HCT116 (cell line): Measurements from ENCODE around the gene COQ6. TPM values are rescaled to one million over a fixed set of nuclear protein-coding genes. Genes with fewer than 3 reads are reported as not detected.
"Not testable (repeated sequence)": the region's sequence is repeated elsewhere in the genome, so short reads cannot be mapped to it uniquely, and the experiment has no call there.

Source experiments
- ATAC-seq: fragments of 200-7000 bp; cut with Tn5 transposase; 2 replicates; pipeline ENCODE4 v1.9.1; 2020; ENCODE audit warnings: mild to moderate bottlenecking, moderate library complexity
- BruUV-seq: library from RNA; stranded (reverse); fragments of 400-500 nt; replicated peaks from 2 replicates; lab custom pipeline; 2021; lab: Mats Ljungman, UMichigan
- CTCF ChIA-PET: fragments of 300-600 bp; sonication (Branson Sonifier 250); formaldehyde crosslinking; loops from one replicate; lab custom pipeline; 2021; ENCODE audit warnings: antibody characterized with exemption; lab: Charles Lee
- POLR2A ChIA-PET: fragments of 300-600, 350-600 bp; sonication (Branson Sonifier 250); formaldehyde crosslinking; loops from one replicate; lab custom pipeline; 2021; ENCODE audit warnings: antibody characterized with exemption; lab: Charles Lee
- RAD21 ChIA-PET, 2 experiments: fragments of 300-600 bp; sonication (Branson Sonifier 250); formaldehyde crosslinking; loops; one replicate each; lab custom pipeline; 2023; ENCODE audit warnings: low total read pairs in 2 of 2; ENCODE audit not compliant: uncharacterized antibody in 2 of 2, unreplicated experiment in 2 of 2, low non-redundant PET in 1 of 2; lab: Charles Lee
- DNase-seq: peaks from one replicate; pipeline ENCODE4 v3.0.0-alpha.2; 2010; ENCODE audit warnings: low read depth, low spot score
- H2AFZ ChIP-seq: fragments of 200-600 bp; shearing (Covaris generic), sonication (generic); 2 replicates; pipeline ENCODE4 v1.6.1; 2017; ENCODE audit warnings: low read depth, mixed run types, mixed read lengths, antibody characterized with exemption, low read length; ENCODE audit not compliant: poor library complexity, severe bottlenecking
- H3K27ac ChIP-seq: 2 replicates; pipeline ENCODE4 v1.5.1; 2012; ENCODE audit warnings: low read depth, low read length
- H3K27me3 ChIP-seq: fragments of 200-600 bp; sonication (generic); 2 replicates; pipeline ENCODE4 v1.6.1; 2016; ENCODE audit warnings: mixed run types, low read length, mixed read lengths; ENCODE audit not compliant: insufficient read depth
- H3K36me3 ChIP-seq, 2 experiments: fragments of 200-500 bp in 1 of 2; fragments of 200-600 bp in 1 of 2; sonication (Bioruptor generic) in 1 of 2; sonication (generic) in 1 of 2; 2 replicates each; pipeline versions ENCODE4 v1.5.1 to v1.6.1; 2014 to 2016; ENCODE audit warnings: low read length in 2 of 2, inconsistent platforms in 1 of 2, mixed read lengths in 1 of 2, mixed run types in 1 of 2; ENCODE audit not compliant: insufficient read depth in 2 of 2, control insufficient read depth in 1 of 2
- H3K4me1 ChIP-seq, 2 experiments: fragments of 200-600 bp in 1 of 2; sonication (generic) in 1 of 2; 2 replicates each; pipeline versions ENCODE4 v1.5.1 to v1.6.1; 2012 to 2017; ENCODE audit warnings: low read length in 2 of 2, inconsistent platforms in 1 of 2, mild to moderate bottlenecking in 1 of 2, mixed read lengths in 1 of 2, mixed run types in 1 of 2, moderate library complexity in 1 of 2; ENCODE audit not compliant: insufficient read depth in 2 of 2, control insufficient read depth in 1 of 2
- H3K4me2 ChIP-seq: fragments of 200-600 bp; sonication (generic); 2 replicates; pipeline ENCODE4 v1.6.1; 2017; ENCODE audit warnings: mixed run types, low read length, mixed read lengths
- H3K4me3 ChIP-seq, 2 experiments: fragments of 200-600 bp in 1 of 2; sonication (generic) in 1 of 2; replicated peaks in 1 of 2; 2 replicates each; pipeline ENCODE4 v1.5.1; 2011 to 2016; ENCODE audit warnings: low read length in 2 of 2, control low read depth in 1 of 2, low read depth in 1 of 2, mild to moderate bottlenecking in 1 of 2, mixed read lengths in 1 of 2, mixed run types in 1 of 2
- H3K79me2 ChIP-seq: fragments of 200-600 bp; sonication (generic); 2 replicates; pipeline ENCODE4 v1.6.1; 2017; ENCODE audit warnings: mild to moderate bottlenecking, mixed run types, low read length, moderate library complexity, mixed read lengths; ENCODE audit not compliant: insufficient read depth
- H3K9ac ChIP-seq: fragments of 200-600 bp; sonication (generic); 2 replicates; pipeline ENCODE4 v1.6.1; 2016; ENCODE audit warnings: low read length, mixed read lengths
- H3K9me2 ChIP-seq: fragments of 200-600 bp; sonication (generic), shearing (Covaris generic); 2 replicates; pipeline ENCODE4 v1.6.1; 2017; ENCODE audit warnings: mixed run types, mild to moderate bottlenecking, moderate library complexity; ENCODE audit not compliant: insufficient read depth
- H3K9me3 ChIP-seq, 2 experiments: fragments of 200-500 bp in 1 of 2; fragments of 200-600 bp in 1 of 2; sonication (Bioruptor generic) in 1 of 2; sonication (generic) in 1 of 2; 2 replicates each; pipeline ENCODE4 v1.6.1; 2014 to 2017; ENCODE audit warnings: low read length in 2 of 2, mixed read lengths in 2 of 2, inconsistent platforms in 1 of 2, low read depth in 1 of 2, mild to moderate bottlenecking in 1 of 2, mixed run types in 1 of 2, moderate library complexity in 1 of 2; ENCODE audit not compliant: control insufficient read depth in 1 of 2, insufficient read depth in 1 of 2
- H4K20me1 ChIP-seq: fragments of 200-600 bp; sonication (generic), shearing (Covaris generic); 2 replicates; pipeline ENCODE4 v1.6.1; 2017; ENCODE audit warnings: mixed run types, mild to moderate bottlenecking, moderate library complexity; ENCODE audit not compliant: insufficient read depth
- ATF3 ChIP-seq: IDR thresholded peaks from 2 replicates; pipeline ENCODE4 v1.6.1; 2012
- CEBPB ChIP-seq: IDR thresholded peaks from 2 replicates; pipeline ENCODE4 v1.6.1; 2012; ENCODE audit warnings: low read depth
- POLR2AphosphoS5 ChIP-seq: IDR thresholded peaks from 2 replicates; pipeline ENCODE4 v1.6.1; 2011; ENCODE audit warnings: mild to moderate bottlenecking, low read depth, low read length, moderate library complexity
- RAD21 ChIP-seq: IDR thresholded peaks from 2 replicates; pipeline ENCODE4 v1.6.1; 2012; ENCODE audit warnings: low read depth, mild to moderate bottlenecking
- YY1 ChIP-seq: IDR thresholded peaks from 2 replicates; pipeline ENCODE4 v1.6.1; 2011; ENCODE audit warnings: low read length, low read depth, moderate library complexity, mild to moderate bottlenecking; ENCODE audit not compliant: insufficient replicate concordance; ENCODE audit errors: extremely low read depth
- intact Hi-C: fragments of 100-400 bp; cut with micrococcal nuclease; formaldehyde crosslinking; loops from 2 replicates; pipeline ENCODE4 v1.10.0; 2022
- total RNA-seq: library from RNA; stranded (reverse); gene quantifications from one replicate; pipeline ENCODE4 v1.2.1, GENCODE V29; 2021; ENCODE audit not compliant: unreplicated experiment

COQ6 gene
- total RNA-seq, 1 experiment from 2014 or later = 21.6 TPM

GRCh38 chr14:73991092-73991491 is 41.0 kb downstream of the COQ6 start:
- Histone ChIP-seq H3K36me3 (peaks cover 0 to 7% of the 10 kb centered on the region in 2 experiments; a peak in 2 of 4 replicates), H3K27me3 (no peaks in the 10 kb centered on the region), H3K27ac (no peak overlapping the region), H3K4me3 (no peak overlapping the region), H4K20me1 (no peaks in the 10 kb centered on the region), H3K79me2 (no peaks in the 10 kb centered on the region), H3K9ac (no peak overlapping the region), H3K9me3 (no peaks in the 10 kb centered on the region), H3K4me2 (no peak overlapping the region), H3K9me2 (no peaks in the 10 kb centered on the region), H2AFZ (no peak overlapping the region), H3K4me1 (no peaks in the 10 kb centered on the region)
- no peak for TF ChIP-seq YY1
- no peak for TF ChIP-seq POLR2AphosphoS5
- TF ChIP-seq ATF3 = no peak
- TF ChIP-seq RAD21 = no peak
- no peak for TF ChIP-seq CEBPB
- ChIA-PET CTCF (no interaction called here), POLR2A (no interaction called here), RAD21 (no interaction called here)
- no peak for ATAC-seq
- intact Hi-C loops = no loop called here
- BruUV-seq = no TSS peak
- DNase-seq = no peak

- H3K36me3 ChIP-seq, POLR2A ChIA-PET, H3K79me2 ChIP-seq, H3K27ac ChIP-seq, H3K9ac ChIP-seq, H4K20me1 ChIP-seq, H3K4me2 ChIP-seq, H3K4me3 ChIP-seq, H2AFZ ChIP-seq, intact Hi-C loops, H3K27me3 ChIP-seq, ATAC-seq, BruUV-seq, H3K9me3 ChIP-seq, RAD21 ChIA-PET, H3K9me2 ChIP-seq, DNase-seq, H3K4me1 ChIP-seq, CTCF ChIA-PET: not testable (repeated sequence)
These were observed 44.8 kb downstream of the COQ6 start for GRCh38 chr14:73994926-73995325.
